GM21529 (cell line): ENCODE measurements around the gene ZBED5.
A peak's percentile ranks its signal among the peaks of the same experiment; 100 is the strongest.
"Not testable (repeated sequence)": the region's sequence is repeated elsewhere in the genome, so short reads cannot be mapped to it uniquely, and the experiment has no call there.

Source experiments
- ATAC-seq: cut with Tn5 transposase; IDR thresholded peaks from one replicate; pipeline ENCODE4 v1.9.1; 2021; ENCODE audit not compliant: unreplicated experiment

ZBED5 gene

DNA sequence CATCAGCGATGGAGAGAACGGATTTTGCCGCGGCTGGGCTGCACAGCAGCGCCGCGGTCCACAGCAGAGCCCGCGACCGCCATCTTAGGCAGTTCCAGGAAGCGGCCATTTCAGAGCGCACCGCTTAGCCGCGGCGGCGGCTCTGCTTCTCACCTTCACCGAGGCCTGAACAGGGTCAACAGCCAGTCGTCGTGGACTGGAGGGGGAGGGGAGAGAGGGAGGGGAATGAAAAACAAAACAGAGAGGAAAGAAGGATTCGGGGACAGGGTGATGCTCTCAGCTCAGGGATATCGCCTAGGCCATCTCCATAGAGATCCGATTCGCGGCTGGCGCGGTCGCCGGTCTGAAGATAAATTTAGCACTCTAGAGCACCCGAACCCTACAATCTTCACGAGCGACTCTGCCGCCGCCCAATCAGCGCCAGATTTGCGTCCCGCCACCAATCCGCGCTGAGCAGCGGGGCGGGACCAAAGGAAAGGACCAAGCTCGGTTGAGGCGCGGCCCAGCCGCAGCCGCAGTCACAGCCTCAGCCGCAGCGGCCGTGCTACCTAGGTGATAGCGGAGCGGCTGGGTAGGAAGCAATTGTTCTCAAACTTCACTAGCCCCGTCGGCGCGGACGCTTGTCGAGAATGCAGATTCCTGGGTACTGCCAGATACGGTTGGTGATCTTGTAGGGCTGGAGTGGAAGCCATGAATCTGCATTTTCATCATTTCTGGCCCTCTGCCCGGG, at the start of gene ZBED5:
Gene ZBED5, minus strand, starts transcription at position 345 of the 730 bp plus-strand sequence. CDS start 3,108 bp downstream, outside the sequence.
- peak; percentile 90 for ATAC-seq

DNA sequence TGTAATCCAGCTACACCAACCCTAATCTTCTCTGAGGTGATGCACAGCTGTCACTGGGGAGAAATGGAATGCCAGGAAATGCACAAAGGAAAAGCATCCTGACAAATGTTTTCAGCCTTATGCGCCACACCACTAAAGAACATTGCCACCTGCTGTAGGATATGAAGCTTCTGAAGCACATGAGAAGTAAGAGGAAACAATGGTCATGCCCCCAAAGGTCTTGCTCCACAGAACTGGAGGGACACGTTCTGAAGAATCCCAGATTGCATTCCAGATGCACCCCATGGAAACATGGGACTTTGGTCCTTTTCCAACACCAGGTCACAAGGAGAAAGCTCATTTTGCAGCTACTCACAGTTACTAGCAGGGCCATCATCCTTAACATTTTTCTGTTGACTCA, 48.7 kb upstream of the ZBED5 start:
- no peak for ATAC-seq

DNA sequence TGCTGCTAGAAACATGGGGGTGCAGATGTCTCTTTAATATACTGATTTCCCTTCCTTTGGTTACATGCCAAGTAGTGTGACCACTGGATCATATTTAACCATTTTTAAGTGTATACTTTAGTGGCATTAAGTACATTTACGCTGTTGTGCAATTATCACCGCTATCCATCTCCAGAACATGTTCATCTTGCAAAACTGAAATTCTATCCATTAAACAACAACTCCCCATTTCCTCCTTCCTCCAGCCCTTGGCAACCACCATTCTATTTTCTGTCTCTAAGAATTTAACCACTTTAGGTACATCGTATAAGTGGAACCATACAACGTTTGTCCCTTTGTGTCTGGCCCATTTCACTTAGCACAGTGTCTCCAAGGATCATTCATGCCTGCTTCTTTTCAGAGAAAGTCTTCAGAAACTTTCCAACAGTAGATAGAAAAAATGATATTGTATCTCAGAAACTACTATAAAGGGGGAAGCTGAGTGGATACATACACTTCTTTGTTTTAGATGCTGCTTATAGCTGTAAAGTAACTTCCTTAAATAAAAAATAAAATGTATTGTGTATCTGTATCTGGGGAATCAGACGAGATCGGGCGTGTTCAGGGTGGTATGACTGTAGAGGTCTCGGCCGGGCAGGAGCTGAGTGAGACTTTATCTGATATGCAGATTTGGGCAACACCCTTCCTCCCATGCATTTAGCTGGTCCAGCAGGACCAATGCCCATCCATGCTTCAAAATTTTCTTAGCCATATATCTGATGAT, 44.6 kb upstream of the ZBED5 start:
- no peak for ATAC-seq

DNA sequence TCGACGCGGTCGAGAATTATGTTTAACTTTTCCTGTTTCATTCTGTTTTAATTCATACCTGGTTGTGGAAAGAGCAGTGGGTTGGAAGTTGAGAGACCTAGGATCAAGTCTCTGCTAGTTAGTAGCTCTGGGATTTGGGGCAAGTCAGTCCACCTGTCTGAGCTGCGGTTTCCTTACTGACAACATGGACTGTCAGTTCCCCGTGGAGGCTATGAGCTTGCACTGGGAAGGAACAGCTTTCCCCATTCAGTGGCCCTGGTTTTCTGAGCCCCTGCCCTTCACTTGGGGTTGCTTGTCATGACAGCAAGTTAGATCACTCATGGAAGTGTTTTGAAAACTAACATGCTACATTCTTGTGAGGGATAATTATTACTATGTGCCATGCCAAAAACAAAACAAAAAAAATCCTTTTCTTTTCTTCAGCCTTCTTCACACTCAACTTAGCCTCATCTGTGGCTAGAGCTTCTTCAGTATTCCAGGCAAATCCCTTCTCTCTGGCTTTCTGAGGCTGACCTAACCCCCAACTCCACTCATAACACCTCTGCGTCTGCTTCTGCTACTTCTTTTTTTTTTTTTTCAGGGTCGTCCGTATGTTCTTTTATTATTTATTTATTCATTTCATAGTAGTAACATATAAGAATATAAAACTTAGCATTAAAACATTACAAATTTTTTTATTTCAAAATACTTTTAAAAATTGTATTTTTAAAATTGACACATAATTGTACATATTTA, 43.0 kb upstream of the ZBED5 start:
- no peak for ATAC-seq

- ATAC-seq = no peak
Observed at GRCh38 chr11:10899121-10899830, 41.4 kb upstream of the ZBED5 start.

DNA sequence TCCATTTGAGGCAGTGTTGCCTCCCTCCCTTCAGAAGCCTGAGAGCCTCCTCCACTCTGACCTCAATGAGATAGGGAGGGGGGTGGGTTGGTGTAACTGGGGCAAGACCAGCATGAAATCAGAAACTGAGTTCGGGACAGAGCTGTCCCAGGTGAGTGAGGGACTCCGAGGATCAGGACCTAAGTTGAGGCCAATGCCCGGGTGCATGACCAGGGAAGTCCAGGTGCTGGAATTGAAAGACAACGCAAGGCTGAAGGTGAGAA, 40.8 kb upstream of the ZBED5 start:
- no peak for ATAC-seq

GRCh38 chr11:10898003-10898762, 40.3 kb upstream of the ZBED5 start:
- no peak for ATAC-seq

- ATAC-seq = no peak
Observed at GRCh38 chr11:10897150-10897549, 39.3 kb upstream of the ZBED5 start.

GRCh38 chr11:10896493-10896892, 38.6 kb upstream of the ZBED5 start:
- no peak for ATAC-seq

- ATAC-seq = no peak
Observed at GRCh38 chr11:10895285-10895684, 37.4 kb upstream of the ZBED5 start.

- no peak for ATAC-seq
Observed at GRCh38 chr11:10894666-10895065, 36.8 kb upstream of the ZBED5 start.

DNA sequence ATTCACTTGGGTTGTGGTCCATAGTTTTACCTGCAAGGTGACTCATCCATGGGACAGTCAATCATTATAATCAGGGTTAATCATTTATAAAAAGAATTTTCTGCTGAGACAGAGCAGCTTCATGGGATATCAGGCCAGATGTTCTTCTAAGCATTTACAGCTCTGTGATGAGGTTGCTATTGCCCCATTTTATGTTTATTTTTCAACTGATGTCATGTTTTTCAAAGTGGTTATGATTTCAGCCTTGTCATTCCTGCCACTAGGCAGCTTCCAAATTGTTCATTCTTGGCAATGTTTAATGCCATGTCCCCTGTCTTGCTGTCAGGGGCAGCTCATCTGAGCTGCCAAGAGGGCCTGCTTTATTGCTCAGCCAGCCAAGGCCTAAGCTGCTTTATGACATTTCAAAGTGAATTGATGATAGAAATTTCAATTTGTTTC, 35.9 kb upstream of the ZBED5 start:
- ATAC-seq = no peak

DNA sequence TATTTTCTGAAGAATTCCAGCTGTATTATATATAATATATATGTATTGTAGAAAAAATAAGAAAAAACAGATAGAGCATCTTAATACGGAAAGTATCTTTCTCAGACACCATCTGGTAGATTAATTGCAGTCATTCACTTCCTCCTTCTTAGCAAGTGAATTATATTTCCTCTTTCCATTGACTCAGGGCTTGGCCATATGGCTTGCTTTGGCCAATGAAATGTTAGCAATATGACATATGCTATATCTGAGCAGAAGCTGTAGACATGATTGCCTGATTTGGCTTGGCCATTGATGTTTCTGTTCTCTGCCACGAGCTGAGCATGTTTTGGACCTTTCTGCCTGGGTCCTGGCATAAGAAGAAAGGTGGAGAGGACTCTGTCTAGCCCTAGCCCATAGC, 34.4 kb upstream of the ZBED5 start:
- ATAC-seq = no peak

DNA sequence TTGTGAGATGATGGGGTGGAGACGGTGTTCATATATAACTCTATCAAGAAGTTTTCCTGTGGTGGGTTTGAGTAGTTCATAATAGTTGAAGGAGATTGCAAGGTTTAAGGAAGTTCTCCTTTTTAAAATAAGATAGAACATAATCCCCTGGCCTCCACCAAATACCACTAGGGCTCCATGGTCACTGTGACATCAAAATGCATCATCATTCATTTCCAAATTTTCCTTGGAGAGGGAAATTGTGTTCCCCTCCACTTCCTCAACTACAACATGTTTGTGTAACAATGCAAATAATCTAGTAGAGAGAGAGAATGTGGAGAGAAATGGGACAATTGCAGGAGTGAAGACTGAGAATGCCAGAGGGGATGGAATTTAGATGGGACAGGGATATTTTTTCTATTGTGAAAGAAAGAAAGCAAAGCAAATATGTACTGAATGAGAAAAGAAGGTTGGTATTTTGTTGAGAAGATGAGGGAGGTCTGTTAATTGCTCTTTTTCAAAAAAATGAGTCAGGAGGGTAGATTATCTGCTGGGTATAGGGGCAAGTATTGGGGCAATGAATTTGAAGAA, 33.4 kb upstream of the ZBED5 start:
- ATAC-seq = no peak

GRCh38 chr11:10890083-10890482, 32.2 kb upstream of the ZBED5 start:
- not testable (repeated sequence) for ATAC-seq

DNA sequence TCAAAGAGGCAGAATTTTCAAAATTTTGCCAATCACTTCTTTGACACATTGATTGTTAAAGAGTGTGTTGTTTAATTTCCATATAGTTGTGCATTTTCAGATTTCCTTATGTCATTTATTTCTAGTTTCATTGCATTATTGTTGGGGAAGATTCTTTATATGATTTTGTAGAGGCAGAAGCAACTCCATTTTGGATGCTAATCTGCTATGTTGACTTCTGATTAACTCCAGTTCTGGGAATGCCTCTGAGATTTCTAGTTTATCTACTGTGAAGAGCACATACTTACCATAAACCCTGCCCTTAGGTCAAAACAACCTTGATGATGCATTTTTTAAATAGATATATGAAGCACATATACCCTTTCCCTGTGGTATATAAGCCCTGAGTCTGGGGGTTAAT, 29.5 kb upstream of the ZBED5 start:
- no peak for ATAC-seq

DNA sequence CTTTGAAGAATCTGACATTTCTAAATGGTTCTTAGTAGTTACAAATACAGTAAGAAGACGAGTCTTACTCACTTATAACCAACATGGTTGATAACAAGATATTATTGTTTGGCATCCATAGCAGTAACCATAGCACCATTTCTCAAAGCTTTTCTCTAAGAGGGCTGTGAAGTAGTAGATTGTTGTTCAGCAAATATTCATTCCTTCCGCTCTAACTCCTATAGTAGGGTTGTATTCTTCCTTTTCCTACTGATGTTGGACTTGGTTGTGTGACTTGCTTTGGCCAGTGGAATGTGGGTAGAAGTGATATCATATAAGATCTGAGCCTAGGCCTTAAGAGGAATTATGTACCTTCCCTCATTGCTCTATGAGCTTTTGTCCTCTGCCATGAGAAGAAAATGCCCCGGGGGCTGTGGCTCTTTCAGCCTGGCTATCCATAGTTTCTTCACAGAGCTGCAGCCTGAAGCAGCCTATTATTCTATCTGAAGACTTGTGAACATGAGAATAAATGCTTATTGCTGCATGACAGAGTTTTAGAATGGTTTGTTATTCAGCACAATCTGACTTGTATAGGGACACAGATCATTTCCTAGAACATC, 28.9 kb upstream of the ZBED5 start:
- no peak for ATAC-seq

DNA sequence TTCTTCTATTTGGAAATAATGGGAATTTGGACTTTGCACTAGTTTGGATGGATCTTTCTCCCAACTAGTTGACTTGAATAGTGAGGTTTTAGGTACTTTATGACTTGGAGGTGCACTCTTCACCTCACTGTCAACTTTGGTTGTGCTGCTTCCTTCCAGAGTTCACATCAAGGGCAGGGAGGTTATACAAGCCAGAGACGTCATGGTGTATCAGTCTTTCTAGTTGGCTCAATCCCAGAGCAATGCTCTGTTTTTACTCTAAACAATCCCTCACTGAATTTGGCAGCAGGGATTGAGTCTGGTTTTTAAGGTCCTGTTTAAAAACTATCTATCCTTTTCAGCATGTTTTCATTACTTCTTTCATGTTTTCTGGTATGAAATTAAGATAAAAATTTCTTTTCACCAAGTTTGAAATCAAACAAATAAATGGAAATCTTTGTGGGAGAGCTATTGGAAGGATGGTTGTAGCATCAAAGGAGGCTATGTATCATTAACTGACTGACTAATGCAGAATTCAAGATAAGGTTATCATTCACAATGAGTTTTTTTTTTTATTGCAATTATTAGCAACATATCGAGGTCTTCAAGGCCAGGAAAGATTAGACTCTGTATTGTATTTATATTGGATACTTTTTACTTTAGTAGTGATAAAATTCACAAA, 28.0 kb upstream of the ZBED5 start:
- ATAC-seq = no peak

- ATAC-seq = not testable (repeated sequence)
Observed at GRCh38 chr11:10884292-10884691, 26.4 kb upstream of the ZBED5 start.
